Measurements from ENCODE around the gene IQGAP1. TPM values are rescaled to one million over a fixed set of nuclear protein-coding genes. Genes with fewer than 3 reads are reported as not detected.
"Not testable (repeated sequence)": the region's sequence is repeated elsewhere in the genome, so short reads cannot be mapped to it uniquely, and the experiment has no call there.

The IQGAP1 gene
- total RNA-seq, 1 experiment from 2014 or later, result 113 TPM

GRCh38 chr15:90513893-90514292, 125.9 kb downstream of the IQGAP1 start:
- H3K4me2 ChIP-seq (ENCODE audit: low read length); BruUV-seq (replicated peaks); H3K4me1 ChIP-seq (ENCODE audit: control insufficient read depth in 1 of 2, insufficient read depth in 2 of 2, low read length in 2 of 2); H4K20me1 ChIP-seq (ENCODE audit: insufficient read depth); POLR2A ChIA-PET; H3K9me3 ChIP-seq (ENCODE audit: control insufficient read depth in 1 of 2, insufficient read depth in 1 of 2, low read depth in 1 of 2, low read length in 2 of 2); intact Hi-C loops (cut with micrococcal nuclease); H3K4me3 ChIP-seq (replicated peaks in 1 of 2; ENCODE audit: low read depth in 1 of 2, low read length in 2 of 2); H3K27ac ChIP-seq (ENCODE audit: low read depth, low read length); ATAC-seq; H3K79me2 ChIP-seq (ENCODE audit: insufficient read depth, low read length); RAD21 ChIA-PET (ENCODE audit: low non-redundant PET in 1 of 2, low total read pairs in 2 of 2, uncharacterized antibody in 2 of 2, unreplicated experiment in 2 of 2); H3K27me3 ChIP-seq (ENCODE audit: insufficient read depth, low read length); H3K9ac ChIP-seq (ENCODE audit: low read length); H2AFZ ChIP-seq (ENCODE audit: low read depth, low read length, poor library complexity, severe bottlenecking); DNase-seq (ENCODE audit: low read depth, low spot score); H3K36me3 ChIP-seq (ENCODE audit: control insufficient read depth in 1 of 2, insufficient read depth in 2 of 2, low read length in 2 of 2); H3K9me2 ChIP-seq (ENCODE audit: insufficient read depth): not testable (repeated sequence)
- CTCF ChIA-PET, result interaction anchor here (0.6 kb wide), 1 partner anchor 420 kb away, joined by 3 read pairs; no protein-coding TSS in a partner anchor

- Histone ChIP-seq H3K4me2 (ENCODE audit: low read length) (peak overlapping the region; percentile 21; the same call in 1 of the 2 replicates), H3K27ac (ENCODE audit: low read depth, low read length) (no peak overlapping the region), H3K79me2 (ENCODE audit: insufficient read depth, low read length) (no peaks in the 10 kb centered on the region), H3K4me1 (ENCODE audit: control insufficient read depth in 1 of 2, insufficient read depth in 2 of 2, low read length in 2 of 2) (peaks cover 0 to 10% of the 10 kb centered on the region in 2 experiments; a peak in 2 of 4 replicates), H3K9me3 (ENCODE audit: control insufficient read depth in 1 of 2, insufficient read depth in 1 of 2, low read depth in 1 of 2, low read length in 2 of 2) (no peaks in the 10 kb centered on the region), H3K9ac (ENCODE audit: low read length) (no peak overlapping the region), H3K36me3 (ENCODE audit: control insufficient read depth in 1 of 2, insufficient read depth in 2 of 2, low read length in 2 of 2) (no peaks in the 10 kb centered on the region), H2AFZ (ENCODE audit: low read depth, low read length, poor library complexity, severe bottlenecking) (no peak overlapping the region), H4K20me1 (ENCODE audit: insufficient read depth) (no peaks in the 10 kb centered on the region), H3K27me3 (ENCODE audit: insufficient read depth, low read length) (no peaks in the 10 kb centered on the region), H3K4me3 (replicated peaks in 1 of 2; ENCODE audit: low read depth in 1 of 2, low read length in 2 of 2) (no peak overlapping the region), H3K9me2 (ENCODE audit: insufficient read depth) (no peaks in the 10 kb centered on the region)
- TF ChIP-seq RAD21 (IDR thresholded peaks at IDR 0.05; ENCODE audit: low read depth) (no peak), POLR2A (IDR thresholded peaks at IDR 0.05; ENCODE audit: borderline replicate concordance, extremely low read depth, insufficient read depth, insufficient read length) (no peak), FOSL1 (IDR thresholded peaks at IDR 0.05; ENCODE audit: low read depth) (no peak), EZH2phosphoT487 (IDR thresholded peaks at IDR 0.05; ENCODE audit: borderline replicate concordance) (no peak), ZNF274 (IDR thresholded peaks at IDR 0.05; ENCODE audit: low read depth, low read length) (no peak), ZBTB33 (IDR thresholded peaks at IDR 0.05; ENCODE audit: extremely low read depth, insufficient replicate concordance, low read length) (no peak)
- intact Hi-C loops (cut with micrococcal nuclease), result no loop called here
- no peak for DNase-seq (ENCODE audit: low read depth, low spot score)
- ChIA-PET POLR2A (no interaction called here), RAD21 (ENCODE audit: low non-redundant PET in 1 of 2, low total read pairs in 2 of 2, uncharacterized antibody in 2 of 2, unreplicated experiment in 2 of 2) (no interaction called here), CTCF (no interaction called here)
- no peak for ATAC-seq
- BruUV-seq (replicated peaks), result no TSS peak
Observed at GRCh38 chr15:90519688-90520087, 131.6 kb downstream of the IQGAP1 start.
